ENCODE results near the gene RBM4B. TPM values are rescaled to one million over a fixed set of nuclear protein-coding genes. Genes with fewer than 3 reads are reported as not detected.

Gene RBM4B
- total RNA-seq, 2 donors from 2014 or later = 9.0 to 9.7 TPM

- H3K4me3 ChIP-seq = no peak overlapping the region
- no peaks in the 10 kb centered on the region for H3K4me1 ChIP-seq
- H3K27ac ChIP-seq = no peak overlapping the region
- no peaks in the 10 kb centered on the region for H3K9me3 ChIP-seq
- H3K36me3 ChIP-seq = no peaks in the 10 kb centered on the region
- no peak for TF ChIP-seq CTCF (IDR thresholded peaks at IDR 0.05)
- DNase-seq (ENCODE audit: low spot score) = no peak
- H3K27me3 ChIP-seq = no peaks in the 10 kb centered on the region
Measured at GRCh38 chr11:66687831-66688281, 10.2 kb upstream of the RBM4B start.

GRCh38 chr11:66686801-66687750 lies 9.4 kb upstream of the RBM4B start:
- no peaks in the 10 kb centered on the region for H3K27me3 ChIP-seq
- no peaks in the 10 kb centered on the region for H3K36me3 ChIP-seq
- no peak for TF ChIP-seq CTCF (IDR thresholded peaks at IDR 0.05)
- H3K27ac ChIP-seq = no peak overlapping the region
- no peak overlapping the region for H3K4me3 ChIP-seq
- no peaks in the 10 kb centered on the region for H3K9me3 ChIP-seq
- no peaks in the 10 kb centered on the region for H3K4me1 ChIP-seq
- DNase-seq (ENCODE audit: low spot score) = no peak

- Histone ChIP-seq H3K9me3 (no peaks in the 10 kb centered on the region), H3K4me1 (no peaks in the 10 kb centered on the region), H3K27ac (no peak overlapping the region), H3K4me3 (no peak overlapping the region), H3K36me3 (no peaks in the 10 kb centered on the region), H3K27me3 (no peaks in the 10 kb centered on the region)
- no peak for DNase-seq (ENCODE audit: low spot score)
- no peak for TF ChIP-seq CTCF (IDR thresholded peaks at IDR 0.05)
Measured at GRCh38 chr11:66686100-66686785, 8.6 kb upstream of the RBM4B start.

GRCh38 chr11:66685276-66686099 lies 7.8 kb upstream of the RBM4B start:
- Histone ChIP-seq H3K9me3 (no peaks in the 10 kb centered on the region), H3K27ac (no peak overlapping the region), H3K4me1 (no peaks in the 10 kb centered on the region), H3K36me3 (no peaks in the 10 kb centered on the region), H3K27me3 (no peaks in the 10 kb centered on the region), H3K4me3 (no peak overlapping the region)
- no peak for TF ChIP-seq CTCF (IDR thresholded peaks at IDR 0.05)
- DNase-seq (ENCODE audit: low spot score) = no peak

- no peak for DNase-seq (ENCODE audit: low spot score)
- Histone ChIP-seq H3K4me3 (no peak overlapping the region), H3K9me3 (no peaks in the 10 kb centered on the region), H3K4me1 (no peaks in the 10 kb centered on the region), H3K27me3 (no peaks in the 10 kb centered on the region), H3K36me3 (no peaks in the 10 kb centered on the region), H3K27ac (no peak overlapping the region)
- no peak for TF ChIP-seq CTCF (IDR thresholded peaks at IDR 0.05)
Measured at GRCh38 chr11:66684635-66685034, 6.9 kb upstream of the RBM4B start.

Data from right atrium auricular region (tissue), 2 donors.